Body of pancreas (tissue), 4 donors: Measurements from ENCODE around the gene GSTP1. TPM values are rescaled to one million over a fixed set of nuclear protein-coding genes. Genes with fewer than 3 reads are reported as not detected.
"Not testable (repeated sequence)": the region's sequence is repeated elsewhere in the genome, so short reads cannot be mapped to it uniquely, and the experiment has no call there.

Source experiments
- ATAC-seq: fragments of 150-250 bp; one replicate; pipeline ENCODE4 v1.9.1; 2016
- DNase-seq, 4 donors: peaks; one replicate each; pipeline ENCODE4 v3.0.0-alpha.2; 2019
- H3K27ac ChIP-seq, 4 donors: fragments of 200-600 bp; sonication (generic); 1 replicate in 3 of 4; 2 replicates in 1 of 4; pipeline versions ENCODE4 v1.5.1 to v1.6.1; 2016 to 2019; ENCODE audit warnings: mild to moderate bottlenecking in 1 of 4, mixed read lengths in 1 of 4, moderate library complexity in 1 of 4
- H3K27me3 ChIP-seq, 2 donors: fragments of 200-600 bp; sonication (generic); one replicate each; pipeline ENCODE4 v1.6.0; 2016; ENCODE audit warnings: mild to moderate bottlenecking in 1 of 2
- H3K36me3 ChIP-seq, 2 donors: fragments of 200-600 bp; sonication (generic); replicated peaks in 1 of 2; 2 replicates each; pipeline ENCODE4 v1.5.1; 2016; ENCODE audit warnings: low read depth in 2 of 2; ENCODE audit not compliant: insufficient read depth in 1 of 2
- H3K4me1 ChIP-seq: fragments of 200-600 bp; sonication (generic); one replicate; pipeline ENCODE4 v1.6.0; 2016
- H3K4me3 ChIP-seq, 2 donors: fragments of 200-600 bp; sonication (generic); 1 replicate in 1 of 2; 2 replicates in 1 of 2; pipeline ENCODE4 v1.5.1; 2016 to 2019
- H3K9me3 ChIP-seq, 3 donors: fragments of 200-600 bp; sonication (generic); 1 replicate in 2 of 3; 2 replicates in 1 of 3; pipeline ENCODE4 v1.5.1; 2016
- CTCF ChIP-seq, 7 experiments: fragments of 450-650 bp in 4 of 7; fragments of 200-600 bp in 3 of 7; sonication (generic) in 3 of 7; IDR thresholded peaks; one replicate each; pipeline ENCODE4 v1.5.1; 2016 to 2019; ENCODE audit warnings: antibody characterized with exemption in 7 of 7
- POLR2A ChIP-seq, 3 donors: fragments of 450-650 bp; IDR thresholded peaks; one replicate each; pipeline ENCODE4 v1.6.1; 2016; ENCODE audit warnings: antibody characterized with exemption in 3 of 3, mild to moderate bottlenecking in 2 of 3
- WGBS, 2 donors: methylation state at CpG; one replicate each; pipeline ENCODE4 v1.1.5; 2017; 5-methylcytosine and 5-hydroxymethylcytosine counted together
- intact Hi-C: fragments of 100-400 bp; cut with DNase I; formaldehyde crosslinking; loops from one replicate; pipeline ENCODE4 v1.15.1; 2023
- total RNA-seq, 2 donors: library from RNA; depleted of rRNA; stranded (reverse); fragments of >200 nt; gene quantifications; one replicate each; pipeline ENCODE4 v1.1.0, GENCODE V29; 2016

GSTP1 gene
- total RNA-seq, 2 donors from 2014 or later, result 359 to 454 TPM

GRCh38 chr11:67600324-67601029, 16.9 kb downstream of the GSTP1 start:
- Histone ChIP-seq H3K4me3 (no peak overlapping the region), H3K27ac (no peak overlapping the region), H3K9me3 (no peaks in the 10 kb centered on the region), H3K4me1 (no peaks in the 10 kb centered on the region), H3K27me3 (no peaks in the 10 kb centered on the region), H3K36me3 (no peaks in the 10 kb centered on the region)
- 54 to 58% methylated on average over 7 of the region's 7 CpGs for WGBS, 2 donors
- DNase-seq (no peak), ATAC-seq (no peak)
- no peak for TF ChIP-seq POLR2A (IDR thresholded peaks at IDR 0.05)
- intact Hi-C loops, result no loop called here

- WGBS, 2 donors, result 88% methylated on average over 6 to 7 of the region's 7 CpGs
These were observed 17.5 kb downstream of the GSTP1 start for GRCh38 chr11:67601098-67601497.

DNA sequence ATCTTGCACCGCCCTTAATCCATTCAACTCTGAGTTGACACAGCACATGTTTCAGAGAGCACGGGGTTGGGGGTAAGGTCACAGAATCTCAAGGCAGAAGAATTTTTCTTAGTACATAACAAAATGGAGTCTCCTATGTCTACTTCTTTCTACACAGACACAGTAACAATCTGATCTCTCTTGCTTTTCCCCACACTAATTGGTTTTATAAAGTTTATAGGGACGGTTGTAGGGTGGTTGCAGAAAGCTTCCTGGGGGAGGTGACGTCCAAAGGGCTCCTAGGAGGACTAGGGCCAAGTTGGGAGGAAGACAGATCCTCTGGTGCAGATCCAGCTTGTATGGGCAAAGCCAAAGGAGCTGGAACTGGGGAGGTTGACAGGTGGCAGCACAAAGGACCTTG, 20.5 kb downstream of the GSTP1 start:
- intact Hi-C loops, DNase-seq, H3K27me3 ChIP-seq, ATAC-seq, H3K9me3 ChIP-seq, H3K4me3 ChIP-seq, H3K27ac ChIP-seq, H3K36me3 ChIP-seq: not testable (repeated sequence)
- WGBS, 2 donors, result 73 to 80% methylated on average over 2 to 3 of the region's 4 CpGs
- H3K4me1 ChIP-seq, result peaks cover 23% of the 10 kb centered on the region

More at GRCh38 chr11:67601098-67601497, 17.5 kb downstream of the GSTP1 start:
- intact Hi-C loops, result no loop called here
- Histone ChIP-seq H3K36me3 (no peaks in the 10 kb centered on the region), H3K27me3 (no peaks in the 10 kb centered on the region), H3K27ac (no peak overlapping the region), H3K4me1 (peaks cover 3% of the 10 kb centered on the region), H3K9me3 (no peaks in the 10 kb centered on the region), H3K4me3 (no peak overlapping the region)
- TF ChIP-seq CTCF (IDR thresholded peaks at IDR 0.05) (no peak), POLR2A (IDR thresholded peaks at IDR 0.05) (no peak)
- DNase-seq, result no peak
- ATAC-seq, result no peak

GRCh38 chr11:67604815-67605214, 21.2 kb downstream of the GSTP1 start:
- H3K4me1 ChIP-seq, result peaks cover 23% of the 10 kb centered on the region
- ATAC-seq (no peak), DNase-seq (no peak)
- H3K27ac ChIP-seq, result no peak overlapping the region
- intact Hi-C loops, result no loop called here
- no peaks in the 10 kb centered on the region for H3K27me3 ChIP-seq
- no peaks in the 10 kb centered on the region for H3K9me3 ChIP-seq
- peaks cover 0 to 4% of the 10 kb centered on the region in 2 donors for H3K36me3 ChIP-seq
- TF ChIP-seq CTCF (IDR thresholded peaks at IDR 0.05), result no peak
- no peak for TF ChIP-seq POLR2A (IDR thresholded peaks at IDR 0.05)
- H3K4me3 ChIP-seq, result no peak overlapping the region
- 60 to 88% methylated on average over 1 to 2 of the region's 2 CpGs for WGBS, 2 donors

DNA sequence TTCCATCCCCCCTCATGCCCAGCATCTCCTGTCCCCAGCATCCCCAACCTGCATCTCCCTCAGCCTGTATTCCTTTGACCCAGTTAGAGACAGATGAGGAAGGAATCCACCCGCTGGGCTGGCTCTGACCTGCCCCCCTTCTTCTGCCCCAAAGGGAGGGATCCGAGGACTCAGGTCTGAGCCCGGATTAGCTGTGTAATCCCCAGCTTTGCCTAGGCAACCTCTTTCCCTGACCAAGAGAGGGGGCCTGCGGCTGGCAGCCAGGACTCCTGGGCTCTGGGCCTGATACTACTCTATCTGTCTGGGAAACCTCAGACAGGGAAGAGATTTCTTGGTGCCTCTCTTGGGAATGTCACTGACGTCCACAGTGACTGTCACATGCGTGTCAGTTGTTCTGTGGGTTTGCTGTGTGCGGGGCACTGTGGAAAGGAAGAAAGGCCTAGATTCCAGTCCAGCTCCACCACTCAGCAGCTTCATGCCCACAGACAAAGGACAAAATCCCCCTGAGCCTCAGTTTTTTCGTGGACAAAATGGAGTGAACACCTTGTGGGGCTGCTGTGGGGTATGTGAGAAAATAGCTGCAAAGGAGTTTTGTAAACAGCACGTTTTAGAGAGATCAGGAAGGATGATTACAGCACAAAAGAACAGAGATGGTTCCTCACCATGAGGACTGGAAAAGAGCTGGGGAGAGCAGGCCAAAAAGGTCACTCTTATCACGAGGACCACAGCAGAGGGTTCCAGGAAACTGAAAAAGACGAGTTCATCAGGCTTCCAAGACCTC, 21.8 kb downstream of the GSTP1 start:
- WGBS, 2 donors, result 59 to 66% methylated on average over 7 to 11 of the region's 11 CpGs
- peaks cover 0 to 8% of the 10 kb centered on the region in 2 donors for H3K36me3 ChIP-seq
- ATAC-seq (no peak), DNase-seq (no peak)
- peaks cover 23% of the 10 kb centered on the region for H3K4me1 ChIP-seq
- intact Hi-C loops, result no loop called here
- no peaks in the 10 kb centered on the region for H3K9me3 ChIP-seq
- peak overlapping the region in 1 of 4 donors; percentile 79 for H3K27ac ChIP-seq
- TF ChIP-seq CTCF (IDR thresholded peaks at IDR 0.05) (no peak), POLR2A (IDR thresholded peaks at IDR 0.05) (no peak)
- no peak overlapping the region for H3K4me3 ChIP-seq
- H3K27me3 ChIP-seq, result no peaks in the 10 kb centered on the region
